ENCODE results near the gene NEK6. TPM values are rescaled to one million over a fixed set of nuclear protein-coding genes. Genes with fewer than 3 reads are reported as not detected.

Gene NEK6
- total and polyA plus RNA-seq, 2 of the 8 experiments (the other 6 are each of a cell fraction or from before 2014, with no cell fraction given) = 17.7 to 19.7 TPM

DNA sequence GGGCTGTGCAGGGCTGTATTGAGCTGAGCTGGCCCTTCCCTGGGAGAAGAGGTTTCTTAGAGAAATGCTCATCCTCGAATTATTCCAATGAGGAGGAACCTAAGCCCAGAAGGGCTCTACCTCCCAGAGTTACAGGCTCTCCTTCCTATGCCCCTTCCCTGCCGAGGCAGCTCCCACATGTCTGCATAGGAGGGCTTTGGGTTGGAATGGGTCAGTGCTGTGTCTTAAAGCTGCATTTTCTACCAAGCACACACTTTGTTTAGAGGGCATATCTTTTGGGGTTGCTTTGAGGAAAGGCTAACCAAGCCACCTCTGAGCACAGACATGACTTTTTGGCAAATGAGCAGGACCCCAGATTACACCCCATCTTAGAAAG, 9.1 kb downstream of the NEK6 start:
- no peak overlapping the region for H4K91ac ChIP-seq (replicated peaks; ENCODE audit: insufficient read length, low read length)
- no peak overlapping the region for H3K9ac ChIP-seq (replicated peaks in 1 of 4; ENCODE audit: extremely low read depth in 1 of 4, low read depth in 3 of 4, low read length in 3 of 4)
- no peak overlapping the region for H3K56ac ChIP-seq (replicated peaks; ENCODE audit: insufficient read length, low read depth, low read length)
- no peaks in the 10 kb centered on the region for H3K27me3 ChIP-seq (replicated peaks in 1 of 4; ENCODE audit: control insufficient read depth in 3 of 4, extremely low read depth in 1 of 4, insufficient read depth in 3 of 4, low read length in 3 of 4)
- no peak overlapping the region for H2BK5ac ChIP-seq (ENCODE audit: low read depth, low read length)
- H2BK120ac ChIP-seq (replicated peaks; ENCODE audit: low read depth, low read length) = no peak overlapping the region
- H2BK20ac ChIP-seq (ENCODE audit: low read length) = no peak overlapping the region
- ChIA-PET POLR2A (ENCODE audit: partially characterized antibody) (no interaction called here), CTCF (ENCODE audit: partially characterized antibody) (interaction anchor here (0.8 to 1.4 kb wide), 3 partner anchors 14 to 140 kb away, joined by 3 to 4 read pairs (median 3); no protein-coding TSS in a partner anchor)
- DNase-seq (ENCODE audit: low read depth in 1 of 2, low spot score in 2 of 2) (no peak), FAIRE-seq (no peak)
- H3K4me2 ChIP-seq (ENCODE audit: insufficient read depth in 1 of 2, low read depth in 2 of 2, low read length in 2 of 2) = no peak overlapping the region
- no peaks in the 10 kb centered on the region for H3K36me3 ChIP-seq (ENCODE audit: control insufficient read depth in 2 of 4, insufficient read depth in 4 of 4, low read length in 3 of 4)
- H3K79me2 ChIP-seq (ENCODE audit: control insufficient read depth in 1 of 2, insufficient read depth in 2 of 2, low read length in 2 of 2) = peaks cover 0 to 15% of the 10 kb centered on the region in 2 experiments; a peak in 1 of 4 replicates
- H2AK5ac ChIP-seq (ENCODE audit: low read depth, low read length) = no peak overlapping the region
- no peak overlapping the region for H4K8ac ChIP-seq (ENCODE audit: extremely low read depth, insufficient read depth, low read length)
- no peak overlapping the region for H3K4ac ChIP-seq (replicated peaks; ENCODE audit: insufficient read length, low read depth, low read length)
- H3K27ac ChIP-seq (ENCODE audit: low read depth, low read length) = no peak overlapping the region; the same call in 1 of the 2 replicates
- no peak for TF ChIP-seq KDM1A (IDR thresholded peaks at IDR 0.05; ENCODE audit: borderline replicate concordance, low read length)
- TF ChIP-seq, protein P1, sequence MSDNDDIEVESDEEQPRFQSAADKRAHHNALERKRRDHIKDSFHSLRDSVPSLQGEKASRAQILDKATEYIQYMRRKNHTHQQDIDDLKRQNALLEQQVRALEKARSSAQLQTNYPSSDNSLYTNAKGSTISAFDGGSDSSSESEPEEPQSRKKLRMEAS (IDR thresholded peaks at IDR 0.05) = no peak
- TF ChIP-seq, protein P2, sequence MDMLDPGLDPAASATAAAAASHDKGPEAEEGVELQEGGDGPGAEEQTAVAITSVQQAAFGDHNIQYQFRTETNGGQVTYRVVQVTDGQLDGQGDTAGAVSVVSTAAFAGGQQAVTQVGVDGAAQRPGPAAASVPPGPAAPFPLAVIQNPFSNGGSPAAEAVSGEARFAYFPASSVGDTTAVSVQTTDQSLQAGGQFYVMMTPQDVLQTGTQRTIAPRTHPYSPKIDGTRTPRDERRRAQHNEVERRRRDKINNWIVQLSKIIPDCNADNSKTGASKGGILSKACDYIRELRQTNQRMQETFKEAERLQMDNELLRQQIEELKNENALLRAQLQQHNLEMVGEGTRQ (IDR thresholded peaks at IDR 0.05; ENCODE audit: low read length) = no peak
- TF ChIP-seq SRF (IDR thresholded peaks at IDR 0.05; ENCODE audit: low read depth, low read length) = no peak
- no peak for TF ChIP-seq SUZ12 (IDR thresholded peaks at IDR 0.05; ENCODE audit: low read length)
- no peak for TF ChIP-seq RAD21 (IDR thresholded peaks at IDR 0.05 in 1 of 2, conservative IDR thresholded peaks at IDR 0.05 in 1 of 2; ENCODE audit: low read depth in 2 of 2, low read length in 2 of 2)
- TF ChIP-seq EGR1 (IDR thresholded peaks at IDR 0.05; ENCODE audit: borderline replicate concordance, low read depth, low read length) = no peak
- no peak for TF ChIP-seq JUN (IDR thresholded peaks at IDR 0.05; ENCODE audit: low read depth, low read length)
- no peak for TF ChIP-seq ZNF274 (IDR thresholded peaks at IDR 0.05; ENCODE audit: borderline replicate concordance, extremely low read depth, low read length)
- TF ChIP-seq BACH1 (IDR thresholded peaks at IDR 0.05; ENCODE audit: low read length) = no peak
- no peak overlapping the region for H3K4me3 ChIP-seq (ENCODE audit: extremely low read depth in 1 of 4, insufficient read depth in 2 of 4, low read depth in 3 of 4, low read length in 4 of 4)
- peaks cover 8 to 10% of the 10 kb centered on the region in 2 experiments for H4K20me1 ChIP-seq (replicated peaks in 1 of 2; ENCODE audit: control insufficient read depth in 1 of 2, insufficient read depth in 2 of 2, low read length in 2 of 2)
- 90% methylated on average over 2 of the region's 2 CpGs; no CpG with 5 or more reads in 1 of the 2 experiments for WGBS, 2 experiments (ENCODE audit: extremely low coverage in 1 of 2, insufficient coverage in 1 of 2, insufficient read length in 1 of 2, insufficient replicate concordance in 2 of 2, low coverage in 1 of 2, low lambda C conversion rate in 2 of 2, missing lambda C conversion rate in 1 of 2)
- 0 out of 2 replicates have a peak, but pooled peaks cover 2% of the 10 kb centered on the region for H3K23me2 ChIP-seq (ENCODE audit: low read depth, low read length)
- peaks cover 12% of the 10 kb centered on the region for H3K79me1 ChIP-seq (ENCODE audit: low read depth, low read length)
- no peak overlapping the region for H2BK15ac ChIP-seq (ENCODE audit: low read length)
- no peak overlapping the region for H3K18ac ChIP-seq (ENCODE audit: extremely low read depth, low read length)
- H3K23ac ChIP-seq (ENCODE audit: insufficient read length) = no peak overlapping the region
- no peak overlapping the region for H4K5ac ChIP-seq (ENCODE audit: insufficient read length, low read depth, low read length)
- no peak overlapping the region for H2AFZ ChIP-seq (ENCODE audit: low read length)
- peaks cover 7 to 13% (median 8%) of the 10 kb centered on the region in 4 experiments; a peak in 6 of 7 replicates for H3K4me1 ChIP-seq (replicated peaks in 1 of 4; ENCODE audit: control insufficient read depth in 3 of 4, insufficient read depth in 4 of 4, low read length in 3 of 4)
- H3K14ac ChIP-seq (ENCODE audit: insufficient read length) = no peak overlapping the region
- no peak overlapping the region for H2BK12ac ChIP-seq (ENCODE audit: low read depth, low read length)
- no peaks in the 10 kb centered on the region for H3K9me3 ChIP-seq (ENCODE audit: insufficient read depth in 2 of 2, low read depth in 1 of 2, low read length in 1 of 2)

Data from H1 (cell line).